Measurements from ENCODE around the gene SNN.

DNA sequence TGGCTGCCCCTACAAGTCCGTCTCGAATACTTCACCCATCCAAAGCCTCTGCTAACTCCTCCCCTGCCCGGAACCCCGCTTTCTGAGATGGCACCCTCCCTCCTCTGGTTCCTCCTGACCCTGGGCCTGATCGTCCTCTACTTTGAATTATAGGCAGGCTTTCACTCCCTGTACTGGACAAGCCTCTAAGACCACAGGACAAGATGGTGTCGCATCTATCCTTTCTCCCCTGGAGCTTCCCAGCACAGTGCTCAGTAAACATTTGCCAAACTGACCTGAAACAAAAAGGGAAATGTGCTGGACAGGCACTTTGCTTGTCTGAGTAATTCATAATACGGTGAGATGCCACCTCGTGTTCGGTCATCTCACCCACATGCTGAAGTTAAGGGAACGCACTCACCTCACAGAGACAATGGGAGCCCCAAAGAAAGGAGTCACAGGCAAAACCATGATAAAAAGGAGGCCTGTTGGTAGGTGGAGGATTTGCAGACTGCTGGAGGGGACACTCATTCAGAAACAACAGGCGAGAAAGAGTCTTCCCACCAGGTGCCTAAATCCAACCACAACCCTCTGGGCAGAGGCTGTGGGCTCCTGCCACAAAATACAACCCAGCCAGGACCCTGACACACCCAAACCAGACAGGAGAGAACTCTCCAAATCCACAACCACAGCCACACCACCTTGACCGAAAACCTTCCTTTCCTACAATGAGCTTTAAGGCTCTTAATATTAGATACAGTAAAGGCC lies 28.2 kb downstream of the SNN start:
- TF ChIP-seq, protein P1, sequence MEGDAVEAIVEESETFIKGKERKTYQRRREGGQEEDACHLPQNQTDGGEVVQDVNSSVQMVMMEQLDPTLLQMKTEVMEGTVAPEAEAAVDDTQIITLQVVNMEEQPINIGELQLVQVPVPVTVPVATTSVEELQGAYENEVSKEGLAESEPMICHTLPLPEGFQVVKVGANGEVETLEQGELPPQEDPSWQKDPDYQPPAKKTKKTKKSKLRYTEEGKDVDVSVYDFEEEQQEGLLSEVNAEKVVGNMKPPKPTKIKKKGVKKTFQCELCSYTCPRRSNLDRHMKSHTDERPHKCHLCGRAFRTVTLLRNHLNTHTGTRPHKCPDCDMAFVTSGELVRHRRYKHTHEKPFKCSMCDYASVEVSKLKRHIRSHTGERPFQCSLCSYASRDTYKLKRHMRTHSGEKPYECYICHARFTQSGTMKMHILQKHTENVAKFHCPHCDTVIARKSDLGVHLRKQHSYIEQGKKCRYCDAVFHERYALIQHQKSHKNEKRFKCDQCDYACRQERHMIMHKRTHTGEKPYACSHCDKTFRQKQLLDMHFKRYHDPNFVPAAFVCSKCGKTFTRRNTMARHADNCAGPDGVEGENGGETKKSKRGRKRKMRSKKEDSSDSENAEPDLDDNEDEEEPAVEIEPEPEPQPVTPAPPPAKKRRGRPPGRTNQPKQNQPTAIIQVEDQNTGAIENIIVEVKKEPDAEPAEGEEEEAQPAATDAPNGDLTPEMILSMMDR (IDR thresholded peaks at IDR 0.05) = no peak
- TF ChIP-seq EZH2 (IDR thresholded peaks at IDR 0.05; ENCODE audit: borderline replicate concordance, insufficient read depth, low read depth, low read length, poor library complexity, severe bottlenecking) = no peak

All from B cell (primary cell).